Spleen (tissue), 7 donors: ENCODE measurements around the gene DCXR.

Source experiments
- POLR2A ChIP-seq, 3 donors: fragments of 450-650 bp; IDR thresholded peaks; one replicate each; pipeline ENCODE4 v1.5.1; 2017; ENCODE audit warnings: antibody characterized with exemption in 3 of 3, mild to moderate bottlenecking in 1 of 3
- TF ChIP-seq, protein P1 (sequence below), 11 experiments: fragments of 200-600 bp in 7 of 11; fragments of 450-650 bp in 4 of 11; sonication (generic) in 4 of 11; IDR thresholded peaks in 8 of 11; conservative IDR thresholded peaks in 3 of 11; 1 replicate in 7 of 11; 2 replicates in 4 of 11; pipeline versions ENCODE4 v1.4.0 to v1.8.0; 2016 to 2021; ENCODE audit warnings: antibody characterized with exemption in 11 of 11, inconsistent platforms in 4 of 11, mild to moderate bottlenecking in 1 of 11
- donor health status: DM: no; HTN: no; CAD: no; lungs with moderate emphysema.
- donor health status: DM: no; HTN: no; CAD: no.
- donor health status: DM: no; HTN: no; CAD: no.

DNA sequence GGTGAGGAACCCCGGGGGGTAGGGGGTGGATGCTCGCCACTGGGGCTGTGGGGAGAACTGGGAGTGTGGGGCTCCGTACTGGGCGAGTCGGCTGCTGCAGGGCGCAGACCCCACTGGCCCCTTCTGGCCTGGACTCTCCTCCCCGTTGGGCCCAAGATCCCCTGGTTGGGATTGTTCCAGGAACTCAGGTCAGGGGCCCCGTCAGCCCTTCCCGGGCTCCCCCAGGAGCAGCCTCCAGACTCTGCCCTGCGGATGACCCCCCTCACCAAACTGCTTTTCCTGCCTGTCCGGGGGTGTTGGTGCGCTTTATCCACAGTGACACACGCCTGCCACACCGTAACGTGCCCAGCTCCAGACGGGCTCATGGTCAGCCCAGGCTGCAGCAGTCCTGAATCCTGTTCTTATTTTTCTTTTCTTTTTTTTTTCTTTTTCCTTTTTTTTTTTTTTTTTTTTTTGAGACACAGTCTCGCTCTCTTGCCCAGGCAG is 35.9 kb downstream of the DCXR start:
- TF ChIP-seq, protein P1, sequence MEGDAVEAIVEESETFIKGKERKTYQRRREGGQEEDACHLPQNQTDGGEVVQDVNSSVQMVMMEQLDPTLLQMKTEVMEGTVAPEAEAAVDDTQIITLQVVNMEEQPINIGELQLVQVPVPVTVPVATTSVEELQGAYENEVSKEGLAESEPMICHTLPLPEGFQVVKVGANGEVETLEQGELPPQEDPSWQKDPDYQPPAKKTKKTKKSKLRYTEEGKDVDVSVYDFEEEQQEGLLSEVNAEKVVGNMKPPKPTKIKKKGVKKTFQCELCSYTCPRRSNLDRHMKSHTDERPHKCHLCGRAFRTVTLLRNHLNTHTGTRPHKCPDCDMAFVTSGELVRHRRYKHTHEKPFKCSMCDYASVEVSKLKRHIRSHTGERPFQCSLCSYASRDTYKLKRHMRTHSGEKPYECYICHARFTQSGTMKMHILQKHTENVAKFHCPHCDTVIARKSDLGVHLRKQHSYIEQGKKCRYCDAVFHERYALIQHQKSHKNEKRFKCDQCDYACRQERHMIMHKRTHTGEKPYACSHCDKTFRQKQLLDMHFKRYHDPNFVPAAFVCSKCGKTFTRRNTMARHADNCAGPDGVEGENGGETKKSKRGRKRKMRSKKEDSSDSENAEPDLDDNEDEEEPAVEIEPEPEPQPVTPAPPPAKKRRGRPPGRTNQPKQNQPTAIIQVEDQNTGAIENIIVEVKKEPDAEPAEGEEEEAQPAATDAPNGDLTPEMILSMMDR (IDR thresholded peaks at IDR 0.05 in 8 of 11, conservative IDR thresholded peaks at IDR 0.05 in 3 of 11): no peak
- no peak for TF ChIP-seq POLR2A (IDR thresholded peaks at IDR 0.05)
